H1 (cell line): ENCODE results near the gene TBC1D4. TPM values are rescaled to one million over a fixed set of nuclear protein-coding genes. Genes with fewer than 3 reads are reported as not detected.

Experiments used
- CTCF ChIA-PET: fragments of 300-600 bp; sonication (Branson Sonifier 250); formaldehyde crosslinking; loops from one replicate; lab custom pipeline; 2021; ENCODE audit not compliant: partially characterized antibody; lab: Charles Lee
- POLR2A ChIA-PET: fragments of 300-600 bp; sonication (Branson Sonifier 250); formaldehyde crosslinking; loops from one replicate; lab custom pipeline; 2021; ENCODE audit warnings: inconsistent platforms; ENCODE audit not compliant: partially characterized antibody; lab: Charles Lee
- DNase-seq, 2 experiments: peaks; one replicate each; pipeline versions ENCODE4 v3.0.0 to v3.0.0-alpha.2; 2010 to 2022; ENCODE audit warnings: low spot score in 2 of 2, low read depth in 1 of 2, mixed read lengths in 1 of 2
- FAIRE-seq: peaks from 2 replicates; lab custom pipeline; 2011; peaks lifted over from hg19 to GRCh38; lab: Jason Lieb, UNC
- H2AFZ ChIP-seq: 2 replicates; pipeline ENCODE4 v1.8.1; 2012; ENCODE audit warnings: low read length, inconsistent platforms
- H2AK5ac ChIP-seq: 2 replicates; pipeline ENCODE4 v1.6.1; 2013; ENCODE audit warnings: low read depth, low read length
- H2BK120ac ChIP-seq: replicated peaks from 2 replicates; pipeline ENCODE3; 2013; ENCODE audit warnings: low read depth, low read length, inconsistent platforms
- H2BK12ac ChIP-seq: 2 replicates; pipeline ENCODE4 v1.6.1; 2013; ENCODE audit warnings: low read depth, low read length
- H2BK15ac ChIP-seq: 2 replicates; pipeline ENCODE4 v1.6.1; 2013; ENCODE audit warnings: low read length
- H2BK20ac ChIP-seq: 2 replicates; pipeline ENCODE4 v1.6.1; 2013; ENCODE audit warnings: low read length
- H2BK5ac ChIP-seq: 2 replicates; pipeline ENCODE4 v1.6.1; 2013; ENCODE audit warnings: low read depth, low read length
- H3K14ac ChIP-seq: 2 replicates; pipeline ENCODE4 v1.6.1; 2013; ENCODE audit warnings: inconsistent platforms; ENCODE audit not compliant: insufficient read length
- H3K18ac ChIP-seq: 2 replicates; pipeline ENCODE4 v1.6.1; 2013; ENCODE audit warnings: low read length; ENCODE audit errors: extremely low read depth
- H3K23ac ChIP-seq: 2 replicates; pipeline ENCODE4 v1.6.1; 2013; ENCODE audit warnings: inconsistent platforms; ENCODE audit not compliant: insufficient read length
- H3K23me2 ChIP-seq: 2 replicates; pipeline ENCODE4 v1.6.1; 2013; ENCODE audit warnings: low read depth, low read length
- H3K27ac ChIP-seq: 2 replicates; pipeline ENCODE4 v1.6.1; 2011; ENCODE audit warnings: low read depth, low read length, inconsistent platforms
- H3K27me3 ChIP-seq, 4 experiments: replicated peaks in 1 of 4; 1 replicate in 1 of 4; 2 replicates in 3 of 4; pipeline versions ENCODE4 v1.6.1 to v1.8.1; 2011 to 2013; ENCODE audit warnings: low read length in 3 of 4, mild to moderate bottlenecking in 3 of 4, inconsistent platforms in 2 of 4, mixed read lengths in 2 of 4, moderate library complexity in 1 of 4; ENCODE audit not compliant: control insufficient read depth in 3 of 4, insufficient read depth in 3 of 4; ENCODE audit errors: extremely low read depth in 1 of 4
- H3K36me3 ChIP-seq, 4 experiments: 2 replicates each; pipeline versions ENCODE4 v1.6.1 to v1.8.1; 2011 to 2013; ENCODE audit warnings: mild to moderate bottlenecking in 4 of 4, low read length in 3 of 4, moderate library complexity in 2 of 4, control low read depth in 1 of 4, inconsistent platforms in 1 of 4; ENCODE audit not compliant: insufficient read depth in 4 of 4, control insufficient read depth in 2 of 4
- H3K4ac ChIP-seq: replicated peaks from 2 replicates; pipeline ENCODE3; 2013; ENCODE audit warnings: low read length, low read depth, mixed read lengths, inconsistent platforms; ENCODE audit not compliant: insufficient read length
- H3K4me1 ChIP-seq, 4 experiments: replicated peaks in 1 of 4; 1 replicate in 1 of 4; 2 replicates in 3 of 4; pipeline versions ENCODE4 v1.6.1 to v1.8.1; 2011 to 2013; ENCODE audit warnings: low read length in 3 of 4, inconsistent platforms in 2 of 4, mixed read lengths in 1 of 4; ENCODE audit not compliant: insufficient read depth in 4 of 4, control insufficient read depth in 3 of 4
- H3K4me2 ChIP-seq, 2 experiments: 2 replicates each; pipeline versions ENCODE4 v1.6.1 to v1.8.1; 2011 to 2013; ENCODE audit warnings: low read depth in 2 of 2, low read length in 2 of 2, control low read depth in 1 of 2, inconsistent platforms in 1 of 2, mild to moderate bottlenecking in 1 of 2; ENCODE audit not compliant: insufficient read depth in 1 of 2
- H3K4me3 ChIP-seq, 4 experiments: fragments of 200-600, 300-600 bp in 1 of 4; sonication (generic), shearing (Covaris generic), sonication (Bioruptor Twin) in 1 of 4; 2 replicates each; pipeline versions ENCODE4 v1.5.1 to v1.8.1; 2011 to 2016; ENCODE audit warnings: low read length in 4 of 4, low read depth in 3 of 4, control low read depth in 2 of 4, inconsistent platforms in 2 of 4, mild to moderate bottlenecking in 2 of 4, mixed read lengths in 1 of 4, moderate library complexity in 1 of 4; ENCODE audit not compliant: insufficient read depth in 2 of 4; ENCODE audit errors: extremely low read depth in 1 of 4
- H3K56ac ChIP-seq: replicated peaks from 2 replicates; pipeline ENCODE3; 2013; ENCODE audit warnings: low read depth, mild to moderate bottlenecking, mixed read lengths, low read length, inconsistent platforms; ENCODE audit not compliant: insufficient read length
- H3K79me1 ChIP-seq: 2 replicates; pipeline ENCODE4 v1.6.1; 2013; ENCODE audit warnings: low read depth, low read length, control low read depth
- H3K79me2 ChIP-seq, 2 experiments: 2 replicates each; pipeline versions ENCODE4 v1.6.1 to v1.8.1; 2012 to 2013; ENCODE audit warnings: low read length in 2 of 2, mild to moderate bottlenecking in 2 of 2, inconsistent platforms in 1 of 2; ENCODE audit not compliant: insufficient read depth in 2 of 2, control insufficient read depth in 1 of 2
- H3K9ac ChIP-seq, 4 experiments: replicated peaks in 1 of 4; 1 replicate in 1 of 4; 2 replicates in 3 of 4; pipeline versions ENCODE4 v1.6.1 to v1.8.1; 2011 to 2013; ENCODE audit warnings: low read depth in 3 of 4, low read length in 3 of 4, control low read depth in 2 of 4, mild to moderate bottlenecking in 2 of 4, moderate library complexity in 2 of 4, inconsistent platforms in 1 of 4; ENCODE audit errors: extremely low read depth in 1 of 4
- H3K9me3 ChIP-seq, 2 experiments: 2 replicates each; pipeline versions ENCODE4 v1.6.1 to v1.8.1; 2012 to 2013; ENCODE audit warnings: mild to moderate bottlenecking in 2 of 2, moderate library complexity in 2 of 2, control low read depth in 1 of 2, inconsistent platforms in 1 of 2, low read depth in 1 of 2, low read length in 1 of 2, mixed read lengths in 1 of 2; ENCODE audit not compliant: insufficient read depth in 2 of 2
- H4K20me1 ChIP-seq, 2 experiments: replicated peaks in 1 of 2; 2 replicates each; pipeline versions ENCODE3 to v1.8.1; 2011 to 2013; ENCODE audit warnings: inconsistent platforms in 2 of 2, low read length in 2 of 2, mild to moderate bottlenecking in 1 of 2; ENCODE audit not compliant: insufficient read depth in 2 of 2, control insufficient read depth in 1 of 2
- H4K5ac ChIP-seq: 2 replicates; pipeline ENCODE4 v1.6.1; 2013; ENCODE audit warnings: low read length, low read depth, mixed read lengths, inconsistent platforms; ENCODE audit not compliant: insufficient read length
- H4K8ac ChIP-seq: 2 replicates; pipeline ENCODE4 v1.8.0; 2013; ENCODE audit warnings: mild to moderate bottlenecking, moderate library complexity, low read length, inconsistent platforms; ENCODE audit not compliant: insufficient read depth; ENCODE audit errors: extremely low read depth
- H4K91ac ChIP-seq: replicated peaks from 2 replicates; pipeline ENCODE3; 2013; ENCODE audit warnings: low read length, mixed read lengths, inconsistent platforms; ENCODE audit not compliant: insufficient read length
- BCL11A ChIP-seq, 2 experiments: IDR thresholded peaks; one replicate each; pipeline ENCODE4 v1.6.1; 2011; ENCODE audit warnings: low read depth in 2 of 2, low read length in 2 of 2, mild to moderate bottlenecking in 2 of 2
- HDAC2 ChIP-seq, 2 experiments: fragments of 300-600 bp in 1 of 2; sonication (generic) in 1 of 2; IDR thresholded peaks; 2 replicates each; pipeline ENCODE4 v1.6.1; 2011 to 2012; ENCODE audit warnings: low read depth in 2 of 2, low read length in 2 of 2, mild to moderate bottlenecking in 2 of 2, moderate library complexity in 2 of 2, borderline replicate concordance in 1 of 2, inconsistent platforms in 1 of 2
- KDM5A ChIP-seq: fragments of 200-600 bp; IDR thresholded peaks from 2 replicates; pipeline ENCODE4 v1.7.1; 2012; ENCODE audit warnings: mild to moderate bottlenecking, low read length, inconsistent platforms, mixed read lengths
- RBBP5 ChIP-seq: IDR thresholded peaks from 2 replicates; pipeline ENCODE4 v1.7.1; 2012; ENCODE audit warnings: low read depth, mild to moderate bottlenecking, inconsistent platforms, low read length, moderate library complexity, borderline replicate concordance
- RFX5 ChIP-seq: IDR thresholded peaks from 2 replicates; pipeline ENCODE4 v1.6.1; 2011; ENCODE audit warnings: low read depth, low read length, improper control_type of control experiment, borderline replicate concordance
- WGBS, 2 experiments: shearing (Covaris generic) in 1 of 2; methylation state at CpG; one replicate each; pipeline versions ENCODE4 v1.1.6 to v1.1.7; 2013 to 2015; ENCODE audit warnings: low lambda C conversion rate in 2 of 2, mixed read lengths in 2 of 2, inconsistent platforms in 1 of 2, low coverage in 1 of 2, missing lambda C conversion rate in 1 of 2; ENCODE audit not compliant: insufficient replicate concordance in 2 of 2, insufficient coverage in 1 of 2, insufficient read length in 1 of 2; ENCODE audit errors: extremely low coverage in 1 of 2, missing lambda C conversion rate in 1 of 2; 5-methylcytosine and 5-hydroxymethylcytosine counted together
- polyA plus RNA-seq, 7 experiments: library from polyadenylated mRNA; depleted of rRNA in 3 of 7; stranded (reverse) in 5 of 7; unstranded in 2 of 7; fragments of >200 nt in 5 of 7; fragments of 200-250 nt in 2 of 7; gene quantifications; 1 replicate in 5 of 7; 2 replicates in 1 of 7; 4 replicates in 1 of 7; pipeline versions ENCODE4 v1.2.1 to v1.2.3, GENCODE V29; 2011 to 2013; ENCODE audit warnings: missing spikeins in 2 of 7, mixed read lengths in 2 of 7
- total RNA-seq: library from RNA; stranded (reverse); fragmentation: NEBNext Ultra II Directional; extraction: Animal tissue kit (Norgen Biotek cat#: 25700); gene quantifications from 2 replicates; pipeline ENCODE4 v1.2.1, GENCODE V29; 2021
- TF ChIP-seq, protein P1 (sequence below), 3 experiments: IDR thresholded peaks; 1 replicate in 2 of 3; 2 replicates in 1 of 3; pipeline versions ENCODE4 v1.5.1 to v1.6.1; 2011; ENCODE audit warnings: low read length in 3 of 3, mild to moderate bottlenecking in 3 of 3, inconsistent platforms in 2 of 3, low read depth in 1 of 3, moderate library complexity in 1 of 3; ENCODE audit not compliant: insufficient read depth in 1 of 3; ENCODE audit errors: control extremely low read depth in 1 of 3

Gene TBC1D4
- total and polyA plus RNA-seq, 2 of the 8 experiments (the other 6 are each of a cell fraction or from before 2014, with no cell fraction given): 16.7 to 39.0 TPM

DNA sequence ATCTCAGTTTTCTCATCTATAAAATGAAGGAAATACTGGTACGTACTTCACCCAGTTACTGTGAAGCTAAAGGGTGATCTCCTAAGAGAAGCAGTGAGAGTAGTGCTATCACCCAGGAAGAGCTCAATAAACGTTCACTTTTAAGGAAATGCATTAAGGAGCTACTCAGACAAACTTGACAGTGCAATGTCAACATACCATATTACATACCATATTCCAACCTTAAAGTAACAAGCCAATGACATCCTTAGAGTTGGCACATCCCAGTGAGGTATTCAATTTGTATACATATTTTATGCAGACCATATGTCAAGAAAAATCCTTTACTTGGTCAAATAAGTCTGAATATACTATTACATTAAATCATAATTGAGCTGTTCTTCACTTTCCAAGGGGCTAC is 7.0 kb downstream of the TBC1D4 start:
- H2AK5ac ChIP-seq: no peak overlapping the region
- H3K9me3 ChIP-seq: no peaks in the 10 kb centered on the region
- H3K23me2 ChIP-seq: no peaks in the 10 kb centered on the region
- DNase-seq (no peak), FAIRE-seq (no peak)
- no peak overlapping the region for H2BK12ac ChIP-seq
- H3K79me1 ChIP-seq: no peaks in the 10 kb centered on the region
- no peak overlapping the region for H4K8ac ChIP-seq
- no peak overlapping the region for H2BK5ac ChIP-seq
- H2BK120ac ChIP-seq: no peak overlapping the region
- H3K23ac ChIP-seq: no peak overlapping the region
- ChIA-PET POLR2A (no interaction called here), CTCF (interaction anchor here (0.6 to 2.1 kb wide), 5 partner anchors 7 to 396 kb away, joined by 3 to 13 read pairs (median 4); partner anchors contain the start of gene TBC1D4)
- no peak overlapping the region for H3K9ac ChIP-seq
- no peak overlapping the region for H4K91ac ChIP-seq
- no peak overlapping the region for H4K5ac ChIP-seq
- H3K27ac ChIP-seq: no peak overlapping the region
- H3K14ac ChIP-seq: no peak overlapping the region
- peaks cover 0 to 4% (median 0%) of the 10 kb centered on the region in 4 experiments; a peak in 1 of 7 replicates for H3K4me1 ChIP-seq
- no peak for TF ChIP-seq KDM5A
- TF ChIP-seq RBBP5: no peak
- TF ChIP-seq BCL11A (IDR thresholded peaks at IDR 0.05; ENCODE audit: low read depth in 2 of 2, low read length in 2 of 2): no peak
- TF ChIP-seq, protein P1, sequence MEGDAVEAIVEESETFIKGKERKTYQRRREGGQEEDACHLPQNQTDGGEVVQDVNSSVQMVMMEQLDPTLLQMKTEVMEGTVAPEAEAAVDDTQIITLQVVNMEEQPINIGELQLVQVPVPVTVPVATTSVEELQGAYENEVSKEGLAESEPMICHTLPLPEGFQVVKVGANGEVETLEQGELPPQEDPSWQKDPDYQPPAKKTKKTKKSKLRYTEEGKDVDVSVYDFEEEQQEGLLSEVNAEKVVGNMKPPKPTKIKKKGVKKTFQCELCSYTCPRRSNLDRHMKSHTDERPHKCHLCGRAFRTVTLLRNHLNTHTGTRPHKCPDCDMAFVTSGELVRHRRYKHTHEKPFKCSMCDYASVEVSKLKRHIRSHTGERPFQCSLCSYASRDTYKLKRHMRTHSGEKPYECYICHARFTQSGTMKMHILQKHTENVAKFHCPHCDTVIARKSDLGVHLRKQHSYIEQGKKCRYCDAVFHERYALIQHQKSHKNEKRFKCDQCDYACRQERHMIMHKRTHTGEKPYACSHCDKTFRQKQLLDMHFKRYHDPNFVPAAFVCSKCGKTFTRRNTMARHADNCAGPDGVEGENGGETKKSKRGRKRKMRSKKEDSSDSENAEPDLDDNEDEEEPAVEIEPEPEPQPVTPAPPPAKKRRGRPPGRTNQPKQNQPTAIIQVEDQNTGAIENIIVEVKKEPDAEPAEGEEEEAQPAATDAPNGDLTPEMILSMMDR (IDR thresholded peaks at IDR 0.05; ENCODE audit: control extremely low read depth in 1 of 3, insufficient read depth in 1 of 3, low read depth in 1 of 3, low read length in 3 of 3): no peak
- TF ChIP-seq HDAC2 (IDR thresholded peaks at IDR 0.05; ENCODE audit: borderline replicate concordance in 1 of 2, low read depth in 2 of 2, low read length in 2 of 2): no peak
- TF ChIP-seq RFX5: no peak
- H3K4me3 ChIP-seq: no peak overlapping the region
- no peaks in the 10 kb centered on the region for H3K27me3 ChIP-seq
- 87% methylated on average over 2 of the region's 2 CpGs; no CpG with 5 or more reads in 1 of the 2 experiments for whole genome bisulfite sequencing, 2 experiments
- peaks cover 0 to 6% of the 10 kb centered on the region in 2 experiments for H4K20me1 ChIP-seq
- H3K4me2 ChIP-seq: no peak overlapping the region
- no peak overlapping the region for H3K18ac ChIP-seq
- H3K4ac ChIP-seq: no peak overlapping the region
- no peak overlapping the region for H2BK20ac ChIP-seq
- no peak overlapping the region for H2AFZ ChIP-seq
- peaks cover 0 to 58% of the 10 kb centered on the region in 2 experiments; a peak in 3 of 4 replicates for H3K79me2 ChIP-seq
- H3K56ac ChIP-seq: no peak overlapping the region
- peaks cover 0 to 2% (median 0%) of the 10 kb centered on the region in 4 experiments; a peak in 1 of 8 replicates for H3K36me3 ChIP-seq
- H2BK15ac ChIP-seq: no peak overlapping the region
